Measurements from ENCODE around the gene TRMT61A. TPM values are rescaled to one million over a fixed set of nuclear protein-coding genes. Genes with fewer than 3 reads are reported as not detected.

Gene TRMT61A
- total and polyA plus RNA-seq, 9 of the 15 experiments (the other 6 are each of a cell fraction or from before 2014, with no cell fraction given): 0.10 to 24.8 (median 5.1) TPM

DNA sequence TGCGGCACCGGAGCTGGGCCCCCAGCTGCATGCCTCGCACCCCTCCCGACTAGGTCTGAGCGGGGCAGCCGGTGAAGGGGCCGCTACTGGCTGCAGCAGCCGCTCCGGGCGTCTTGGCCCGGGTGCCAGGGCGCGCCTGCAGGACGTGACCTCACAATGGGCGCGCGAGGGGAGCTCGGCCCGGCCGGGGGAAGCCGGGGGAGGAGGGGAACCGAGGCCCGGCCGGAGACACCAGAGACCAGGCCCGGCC, 33.1 kb downstream of the TRMT61A start (continued):
- TF ChIP-seq ILK (tag; IDR thresholded peaks at IDR 0.05; ENCODE audit: borderline replicate concordance, low read depth) (no peak), ZNF224 (CRISPR knock-in tag; IDR thresholded peaks at IDR 0.05) (no peak), BRCA1 (IDR thresholded peaks at IDR 0.05) (no peak), BRCA1 (CRISPR knock-in tag; IDR thresholded peaks at IDR 0.05) (0 out of 2 replicates have a peak, but pooled peaks have one; percentile 13), CEBPG (CRISPR knock-in tag; IDR thresholded peaks at IDR 0.05) (peak; percentile 6; the same call in 1 of the 2 replicates), CEBPG (tag; conservative IDR thresholded peaks at IDR 0.05 in 1 of 2, IDR thresholded peaks at IDR 0.05 in 1 of 2) (no peak), RUNX1 (IDR thresholded peaks at IDR 0.05; ENCODE audit: low read depth) (no peak), PHF20 (IDR thresholded peaks at IDR 0.05; ENCODE audit: partially characterized antibody) (no peak), MBD2 (IDR thresholded peaks at IDR 0.05; ENCODE audit: borderline replicate concordance, low read depth) (no peak)
- TF ChIP-seq, protein P1, sequence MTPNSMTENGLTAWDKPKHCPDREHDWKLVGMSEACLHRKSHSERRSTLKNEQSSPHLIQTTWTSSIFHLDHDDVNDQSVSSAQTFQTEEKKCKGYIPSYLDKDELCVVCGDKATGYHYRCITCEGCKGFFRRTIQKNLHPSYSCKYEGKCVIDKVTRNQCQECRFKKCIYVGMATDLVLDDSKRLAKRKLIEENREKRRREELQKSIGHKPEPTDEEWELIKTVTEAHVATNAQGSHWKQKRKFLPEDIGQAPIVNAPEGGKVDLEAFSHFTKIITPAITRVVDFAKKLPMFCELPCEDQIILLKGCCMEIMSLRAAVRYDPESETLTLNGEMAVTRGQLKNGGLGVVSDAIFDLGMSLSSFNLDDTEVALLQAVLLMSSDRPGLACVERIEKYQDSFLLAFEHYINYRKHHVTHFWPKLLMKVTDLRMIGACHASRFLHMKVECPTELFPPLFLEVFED (CRISPR knock-in tag; conservative IDR thresholded peaks at IDR 0.05): no peak
- TF ChIP-seq, protein P2, sequence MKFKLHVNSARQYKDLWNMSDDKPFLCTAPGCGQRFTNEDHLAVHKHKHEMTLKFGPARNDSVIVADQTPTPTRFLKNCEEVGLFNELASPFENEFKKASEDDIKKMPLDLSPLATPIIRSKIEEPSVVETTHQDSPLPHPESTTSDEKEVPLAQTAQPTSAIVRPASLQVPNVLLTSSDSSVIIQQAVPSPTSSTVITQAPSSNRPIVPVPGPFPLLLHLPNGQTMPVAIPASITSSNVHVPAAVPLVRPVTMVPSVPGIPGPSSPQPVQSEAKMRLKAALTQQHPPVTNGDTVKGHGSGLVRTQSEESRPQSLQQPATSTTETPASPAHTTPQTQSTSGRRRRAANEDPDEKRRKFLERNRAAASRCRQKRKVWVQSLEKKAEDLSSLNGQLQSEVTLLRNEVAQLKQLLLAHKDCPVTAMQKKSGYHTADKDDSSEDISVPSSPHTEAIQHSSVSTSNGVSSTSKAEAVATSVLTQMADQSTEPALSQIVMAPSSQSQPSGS (CRISPR knock-in tag; IDR thresholded peaks at IDR 0.05): 0 out of 2 replicates have a peak, but pooled peaks have one; percentile 41
- TF ChIP-seq, protein P3, sequence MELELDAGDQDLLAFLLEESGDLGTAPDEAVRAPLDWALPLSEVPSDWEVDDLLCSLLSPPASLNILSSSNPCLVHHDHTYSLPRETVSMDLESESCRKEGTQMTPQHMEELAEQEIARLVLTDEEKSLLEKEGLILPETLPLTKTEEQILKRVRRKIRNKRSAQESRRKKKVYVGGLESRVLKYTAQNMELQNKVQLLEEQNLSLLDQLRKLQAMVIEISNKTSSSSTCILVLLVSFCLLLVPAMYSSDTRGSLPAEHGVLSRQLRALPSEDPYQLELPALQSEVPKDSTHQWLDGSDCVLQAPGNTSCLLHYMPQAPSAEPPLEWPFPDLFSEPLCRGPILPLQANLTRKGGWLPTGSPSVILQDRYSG (tag; conservative IDR thresholded peaks at IDR 0.05; ENCODE audit: low read depth): no peak
- TF ChIP-seq, protein P4, sequence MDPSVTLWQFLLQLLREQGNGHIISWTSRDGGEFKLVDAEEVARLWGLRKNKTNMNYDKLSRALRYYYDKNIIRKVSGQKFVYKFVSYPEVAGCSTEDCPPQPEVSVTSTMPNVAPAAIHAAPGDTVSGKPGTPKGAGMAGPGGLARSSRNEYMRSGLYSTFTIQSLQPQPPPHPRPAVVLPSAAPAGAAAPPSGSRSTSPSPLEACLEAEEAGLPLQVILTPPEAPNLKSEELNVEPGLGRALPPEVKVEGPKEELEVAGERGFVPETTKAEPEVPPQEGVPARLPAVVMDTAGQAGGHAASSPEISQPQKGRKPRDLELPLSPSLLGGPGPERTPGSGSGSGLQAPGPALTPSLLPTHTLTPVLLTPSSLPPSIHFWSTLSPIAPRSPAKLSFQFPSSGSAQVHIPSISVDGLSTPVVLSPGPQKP (CRISPR knock-in tag; IDR thresholded peaks at IDR 0.05): no peak
- TF ChIP-seq, protein P5, sequence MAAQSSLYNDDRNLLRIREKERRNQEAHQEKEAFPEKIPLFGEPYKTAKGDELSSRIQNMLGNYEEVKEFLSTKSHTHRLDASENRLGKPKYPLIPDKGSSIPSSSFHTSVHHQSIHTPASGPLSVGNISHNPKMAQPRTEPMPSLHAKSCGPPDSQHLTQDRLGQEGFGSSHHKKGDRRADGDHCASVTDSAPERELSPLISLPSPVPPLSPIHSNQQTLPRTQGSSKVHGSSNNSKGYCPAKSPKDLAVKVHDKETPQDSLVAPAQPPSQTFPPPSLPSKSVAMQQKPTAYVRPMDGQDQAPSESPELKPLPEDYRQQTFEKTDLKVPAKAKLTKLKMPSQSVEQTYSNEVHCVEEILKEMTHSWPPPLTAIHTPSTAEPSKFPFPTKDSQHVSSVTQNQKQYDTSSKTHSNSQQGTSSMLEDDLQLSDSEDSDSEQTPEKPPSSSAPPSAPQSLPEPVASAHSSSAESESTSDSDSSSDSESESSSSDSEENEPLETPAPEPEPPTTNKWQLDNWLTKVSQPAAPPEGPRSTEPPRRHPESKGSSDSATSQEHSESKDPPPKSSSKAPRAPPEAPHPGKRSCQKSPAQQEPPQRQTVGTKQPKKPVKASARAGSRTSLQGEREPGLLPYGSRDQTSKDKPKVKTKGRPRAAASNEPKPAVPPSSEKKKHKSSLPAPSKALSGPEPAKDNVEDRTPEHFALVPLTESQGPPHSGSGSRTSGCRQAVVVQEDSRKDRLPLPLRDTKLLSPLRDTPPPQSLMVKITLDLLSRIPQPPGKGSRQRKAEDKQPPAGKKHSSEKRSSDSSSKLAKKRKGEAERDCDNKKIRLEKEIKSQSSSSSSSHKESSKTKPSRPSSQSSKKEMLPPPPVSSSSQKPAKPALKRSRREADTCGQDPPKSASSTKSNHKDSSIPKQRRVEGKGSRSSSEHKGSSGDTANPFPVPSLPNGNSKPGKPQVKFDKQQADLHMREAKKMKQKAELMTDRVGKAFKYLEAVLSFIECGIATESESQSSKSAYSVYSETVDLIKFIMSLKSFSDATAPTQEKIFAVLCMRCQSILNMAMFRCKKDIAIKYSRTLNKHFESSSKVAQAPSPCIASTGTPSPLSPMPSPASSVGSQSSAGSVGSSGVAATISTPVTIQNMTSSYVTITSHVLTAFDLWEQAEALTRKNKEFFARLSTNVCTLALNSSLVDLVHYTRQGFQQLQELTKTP (IDR thresholded peaks at IDR 0.05; ENCODE audit: low read depth in 1 of 2, partially characterized antibody in 2 of 2): no peak
- TF ChIP-seq, protein P6, sequence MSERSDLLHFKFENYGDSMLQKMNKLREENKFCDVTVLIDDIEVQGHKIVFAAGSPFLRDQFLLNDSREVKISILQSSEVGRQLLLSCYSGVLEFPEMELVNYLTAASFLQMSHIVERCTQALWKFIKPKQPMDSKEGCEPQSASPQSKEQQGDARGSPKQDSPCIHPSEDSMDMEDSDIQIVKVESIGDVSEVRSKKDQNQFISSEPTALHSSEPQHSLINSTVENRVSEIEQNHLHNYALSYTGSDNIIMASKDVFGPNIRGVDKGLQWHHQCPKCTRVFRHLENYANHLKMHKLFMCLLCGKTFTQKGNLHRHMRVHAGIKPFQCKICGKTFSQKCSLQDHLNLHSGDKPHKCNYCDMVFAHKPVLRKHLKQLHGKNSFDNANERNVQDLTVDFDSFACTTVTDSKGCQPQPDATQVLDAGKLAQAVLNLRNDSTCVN (CRISPR knock-in tag; IDR thresholded peaks at IDR 0.05): no peak
- TF ChIP-seq, protein P7, sequence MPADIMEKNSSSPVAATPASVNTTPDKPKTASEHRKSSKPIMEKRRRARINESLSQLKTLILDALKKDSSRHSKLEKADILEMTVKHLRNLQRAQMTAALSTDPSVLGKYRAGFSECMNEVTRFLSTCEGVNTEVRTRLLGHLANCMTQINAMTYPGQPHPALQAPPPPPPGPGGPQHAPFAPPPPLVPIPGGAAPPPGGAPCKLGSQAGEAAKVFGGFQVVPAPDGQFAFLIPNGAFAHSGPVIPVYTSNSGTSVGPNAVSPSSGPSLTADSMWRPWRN (IDR thresholded peaks at IDR 0.05; ENCODE audit: low read depth): no peak
- TF ChIP-seq, protein P8, sequence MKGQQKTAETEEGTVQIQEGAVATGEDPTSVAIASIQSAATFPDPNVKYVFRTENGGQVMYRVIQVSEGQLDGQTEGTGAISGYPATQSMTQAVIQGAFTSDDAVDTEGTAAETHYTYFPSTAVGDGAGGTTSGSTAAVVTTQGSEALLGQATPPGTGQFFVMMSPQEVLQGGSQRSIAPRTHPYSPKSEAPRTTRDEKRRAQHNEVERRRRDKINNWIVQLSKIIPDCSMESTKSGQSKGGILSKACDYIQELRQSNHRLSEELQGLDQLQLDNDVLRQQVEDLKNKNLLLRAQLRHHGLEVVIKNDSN (CRISPR knock-in tag; IDR thresholded peaks at IDR 0.05): no peak

Data from K562 (cell line).